Glutamatergic neuron (in vitro differentiated cells): ENCODE data around the gene ADRA2B. TPM values are rescaled to one million over a fixed set of nuclear protein-coding genes. Genes with fewer than 3 reads are reported as not detected.
"Not testable (repeated sequence)": the region's sequence is repeated elsewhere in the genome, so short reads cannot be mapped to it uniquely, and the experiment has no call there.

ENCODE experiments used
- DNase-seq: peaks from one replicate; pipeline ENCODE4 v3.0.0; 2022
- H3K27ac Mint-ChIP-seq: one replicate; pipeline ENCODE4 v1.8.0; 2020; ENCODE audit warnings: mild to moderate bottlenecking, mixed read lengths, inconsistent platforms; ENCODE audit not compliant: unreplicated experiment
- H3K27me3 Mint-ChIP-seq: one replicate; pipeline ENCODE4 v1.8.0; 2020; ENCODE audit warnings: mild to moderate bottlenecking, moderate library complexity, mixed read lengths, inconsistent platforms; ENCODE audit not compliant: unreplicated experiment
- H3K36me3 Mint-ChIP-seq: one replicate; pipeline ENCODE4 v1.8.0; 2020; ENCODE audit warnings: mild to moderate bottlenecking, mixed read lengths, inconsistent platforms; ENCODE audit not compliant: unreplicated experiment
- H3K4me1 Mint-ChIP-seq: one replicate; pipeline ENCODE4 v1.8.0; 2020; ENCODE audit warnings: mild to moderate bottlenecking, low read depth, mixed read lengths, inconsistent platforms; ENCODE audit not compliant: unreplicated experiment
- H3K4me3 Mint-ChIP-seq: one replicate; pipeline ENCODE4 v1.8.0; 2020; ENCODE audit warnings: mild to moderate bottlenecking, mixed read lengths, inconsistent platforms; ENCODE audit not compliant: unreplicated experiment
- H3K9me3 Mint-ChIP-seq: one replicate; pipeline ENCODE4 v1.8.0; 2020; ENCODE audit warnings: mild to moderate bottlenecking, moderate library complexity, mixed read lengths, inconsistent platforms; ENCODE audit not compliant: unreplicated experiment
- total RNA-seq: library from RNA; stranded (reverse); fragmentation: NEBNext Ultra II Directional; extraction: Animal tissue kit (Norgen Biotek cat#: 25700); gene quantifications from one replicate; pipeline ENCODE4 v1.2.1, GENCODE V29; 2021; ENCODE audit not compliant: unreplicated experiment
- TF ChIP-seq, protein P1 (sequence below): fragments of 200-600 bp; sonication (generic); IDR thresholded peaks from one replicate; pipeline ENCODE4 v1.5.0; 2021; ENCODE audit not compliant: partially characterized antibody, unreplicated experiment

The ADRA2B gene
- total RNA-seq, 1 donor from 2014 or later = 0.91 TPM

DNA sequence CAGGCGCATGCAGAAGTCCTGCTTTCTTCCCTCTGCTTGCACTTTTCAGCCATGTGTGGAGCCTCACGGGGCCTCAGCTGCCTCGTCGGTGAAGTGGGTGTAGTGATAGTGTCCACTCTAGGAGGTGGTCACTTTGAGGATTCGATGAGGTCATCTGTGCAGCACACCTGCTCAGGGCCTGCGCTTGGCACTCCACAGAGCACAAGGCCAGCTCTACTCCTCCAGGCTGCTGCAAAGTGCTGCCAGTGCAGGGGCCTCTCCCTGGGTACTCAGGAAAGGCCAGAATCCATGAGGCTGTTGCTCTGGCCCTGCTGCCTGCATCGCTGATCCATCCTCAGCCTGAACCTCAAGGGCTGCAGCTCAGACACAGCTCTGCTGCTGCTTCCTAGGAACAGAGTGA is 49.9 kb downstream of the ADRA2B start:
- H3K9me3 Mint-ChIP-seq, H3K27me3 Mint-ChIP-seq, H3K27ac Mint-ChIP-seq, H3K36me3 Mint-ChIP-seq, DNase-seq, H3K4me3 Mint-ChIP-seq: not testable (repeated sequence)
- H3K4me1 Mint-ChIP-seq = peaks cover 13% of the 10 kb centered on the region

DNA sequence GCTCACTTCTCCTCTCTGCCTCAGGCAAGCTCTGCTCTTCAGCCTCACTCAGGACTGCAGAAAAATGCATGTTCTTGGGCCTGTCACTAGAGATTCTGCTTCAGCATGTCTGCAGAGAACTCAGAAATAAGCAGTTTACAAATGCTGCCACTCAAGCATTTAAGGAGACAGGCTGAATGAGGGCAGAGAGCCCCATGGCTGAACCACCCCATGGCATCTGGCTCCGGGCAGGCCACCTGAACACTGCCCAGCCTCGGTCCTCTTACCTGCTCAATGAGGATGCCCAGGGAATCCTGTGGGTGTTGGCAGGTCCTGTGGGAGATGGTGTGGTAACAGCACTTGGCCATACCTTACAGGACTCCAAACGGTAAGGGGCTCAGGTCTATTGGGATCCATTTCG is 50.4 kb downstream of the ADRA2B start:
- peaks cover 13% of the 10 kb centered on the region for H3K4me1 Mint-ChIP-seq
- H3K9me3 Mint-ChIP-seq, H3K27ac Mint-ChIP-seq, H3K36me3 Mint-ChIP-seq, H3K4me3 Mint-ChIP-seq, H3K27me3 Mint-ChIP-seq, DNase-seq: not testable (repeated sequence)

DNA sequence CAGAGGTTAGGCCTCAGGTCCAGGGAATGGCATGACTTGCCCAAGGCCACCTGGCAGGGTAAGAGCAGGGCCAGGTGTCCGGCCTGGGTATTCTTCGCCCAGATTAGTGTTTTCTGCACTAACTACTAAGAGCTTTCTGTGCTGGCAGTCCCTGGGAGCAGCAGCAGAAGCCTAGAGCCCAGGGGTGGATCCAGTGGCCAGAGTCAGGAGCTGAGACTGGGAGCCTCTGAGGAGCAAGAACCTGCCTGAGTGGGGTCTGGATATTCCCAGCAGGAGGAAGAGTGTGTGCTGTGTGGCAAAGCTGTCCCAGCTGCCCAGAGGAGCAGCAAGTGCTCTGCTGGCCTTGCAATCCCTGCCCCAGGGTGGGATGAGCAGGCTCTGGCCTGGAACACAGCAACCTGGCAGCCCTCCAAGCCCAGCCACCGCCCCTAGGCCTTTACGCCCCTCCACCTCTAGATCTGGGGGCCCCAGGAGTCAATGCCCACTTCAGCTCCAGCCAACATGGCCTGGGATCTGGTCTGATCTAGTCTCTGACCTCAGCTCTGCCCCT is 50.9 kb downstream of the ADRA2B start:
- no peak for DNase-seq
- TF ChIP-seq, protein P1, sequence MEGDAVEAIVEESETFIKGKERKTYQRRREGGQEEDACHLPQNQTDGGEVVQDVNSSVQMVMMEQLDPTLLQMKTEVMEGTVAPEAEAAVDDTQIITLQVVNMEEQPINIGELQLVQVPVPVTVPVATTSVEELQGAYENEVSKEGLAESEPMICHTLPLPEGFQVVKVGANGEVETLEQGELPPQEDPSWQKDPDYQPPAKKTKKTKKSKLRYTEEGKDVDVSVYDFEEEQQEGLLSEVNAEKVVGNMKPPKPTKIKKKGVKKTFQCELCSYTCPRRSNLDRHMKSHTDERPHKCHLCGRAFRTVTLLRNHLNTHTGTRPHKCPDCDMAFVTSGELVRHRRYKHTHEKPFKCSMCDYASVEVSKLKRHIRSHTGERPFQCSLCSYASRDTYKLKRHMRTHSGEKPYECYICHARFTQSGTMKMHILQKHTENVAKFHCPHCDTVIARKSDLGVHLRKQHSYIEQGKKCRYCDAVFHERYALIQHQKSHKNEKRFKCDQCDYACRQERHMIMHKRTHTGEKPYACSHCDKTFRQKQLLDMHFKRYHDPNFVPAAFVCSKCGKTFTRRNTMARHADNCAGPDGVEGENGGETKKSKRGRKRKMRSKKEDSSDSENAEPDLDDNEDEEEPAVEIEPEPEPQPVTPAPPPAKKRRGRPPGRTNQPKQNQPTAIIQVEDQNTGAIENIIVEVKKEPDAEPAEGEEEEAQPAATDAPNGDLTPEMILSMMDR = no peak
- peaks cover 1% of the 10 kb centered on the region for H3K9me3 Mint-ChIP-seq
- no peak overlapping the region for H3K27ac Mint-ChIP-seq
- H3K36me3 Mint-ChIP-seq = peaks cover 5% of the 10 kb centered on the region
- H3K4me1 Mint-ChIP-seq = peaks cover 11% of the 10 kb centered on the region
- no peak overlapping the region for H3K4me3 Mint-ChIP-seq
- peaks cover 1% of the 10 kb centered on the region for H3K27me3 Mint-ChIP-seq

DNA sequence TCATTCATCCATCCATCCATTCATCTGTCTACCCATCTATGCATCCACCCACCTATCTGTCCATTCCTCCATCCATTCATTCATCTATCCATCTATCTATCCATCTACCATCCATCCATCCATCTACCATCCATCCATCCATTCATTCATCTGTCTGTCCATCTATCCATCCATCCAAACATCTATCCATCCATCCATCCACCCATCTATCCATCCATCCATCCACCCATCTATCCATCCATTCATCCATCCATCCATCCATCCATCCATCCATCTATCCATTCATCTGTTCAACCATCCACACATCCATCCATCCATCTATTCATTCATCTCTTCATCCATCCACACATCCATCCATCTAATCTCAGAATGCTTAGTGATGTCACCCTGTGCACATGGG is 51.6 kb downstream of the ADRA2B start:
- H3K4me3 Mint-ChIP-seq, DNase-seq, H3K27ac Mint-ChIP-seq, H3K36me3 Mint-ChIP-seq, H3K9me3 Mint-ChIP-seq, H3K27me3 Mint-ChIP-seq: not testable (repeated sequence)
- peaks cover 11% of the 10 kb centered on the region for H3K4me1 Mint-ChIP-seq

DNA sequence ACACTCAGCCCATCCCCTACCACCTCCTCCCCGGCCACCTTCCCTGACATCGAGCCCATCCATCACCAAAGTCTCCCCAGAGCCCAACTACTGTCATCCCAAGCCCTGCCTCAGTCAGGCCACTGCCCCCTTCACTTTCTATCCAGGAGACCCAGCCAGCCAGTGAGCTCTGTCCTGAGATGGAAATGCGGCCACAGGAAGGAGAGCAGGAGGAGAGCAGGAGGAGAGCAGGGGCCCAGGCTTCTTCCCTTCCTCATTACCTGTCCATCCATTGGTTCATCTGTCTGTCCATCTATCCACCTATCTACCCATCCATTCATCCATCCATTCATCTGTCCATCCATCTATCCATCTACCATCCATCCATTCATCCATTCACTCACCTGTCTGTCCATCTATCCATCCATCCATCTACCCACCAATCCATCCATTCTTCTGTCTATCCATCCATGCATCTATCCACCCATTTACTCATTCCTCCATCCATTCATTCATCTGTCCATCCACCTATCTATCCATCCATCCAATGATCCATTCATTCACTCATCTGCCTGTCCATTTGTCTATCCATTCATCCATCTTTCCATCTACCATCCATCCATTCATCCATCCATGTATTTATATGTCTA is 52.2 kb downstream of the ADRA2B start:
- not testable (repeated sequence) for H3K9me3 Mint-ChIP-seq, H3K27ac Mint-ChIP-seq, DNase-seq, H3K36me3 Mint-ChIP-seq, H3K27me3 Mint-ChIP-seq, H3K4me3 Mint-ChIP-seq
- peaks cover 11% of the 10 kb centered on the region for H3K4me1 Mint-ChIP-seq

DNA sequence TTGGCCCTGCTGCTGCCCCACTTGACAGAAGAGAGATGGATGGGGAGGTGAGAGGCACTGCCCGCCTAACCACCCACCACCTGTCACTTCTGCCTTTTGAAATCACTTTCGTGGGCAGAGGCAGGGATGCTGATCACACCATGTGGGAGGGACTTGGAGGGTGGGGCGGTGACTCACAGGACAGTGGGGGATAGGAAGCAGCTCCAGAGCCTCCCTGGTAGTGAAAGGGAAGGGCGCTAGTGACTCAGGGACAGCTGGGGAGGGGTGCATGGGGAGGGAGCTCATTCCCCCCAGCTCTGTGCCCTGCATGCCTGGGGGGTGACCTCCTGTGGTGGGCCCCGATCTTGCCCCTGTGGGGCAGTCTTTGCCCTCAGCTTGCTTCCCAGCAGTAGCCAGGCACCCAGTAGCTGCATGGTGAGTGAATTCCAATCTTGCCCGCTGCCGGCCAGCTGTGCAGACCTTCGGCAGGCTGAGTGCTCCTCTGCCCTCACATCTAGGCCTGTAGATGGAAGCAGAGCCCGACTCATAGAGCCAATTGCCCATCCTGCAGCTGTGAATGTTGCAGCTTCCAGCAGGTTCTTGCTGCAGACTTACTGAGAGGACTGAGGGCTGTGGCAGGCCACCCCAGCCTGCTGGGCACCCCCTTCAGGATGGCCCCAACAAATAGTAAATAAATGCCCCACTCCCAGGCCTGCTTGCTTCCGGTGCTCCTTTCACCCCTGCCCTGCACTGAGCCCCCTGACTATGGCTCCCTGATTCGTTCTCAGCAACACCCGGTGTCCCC is 53.1 kb downstream of the ADRA2B start:
- DNase-seq, H3K27ac Mint-ChIP-seq, H3K36me3 Mint-ChIP-seq: not testable (repeated sequence)

More for the DNA sequence above, 53.1 kb downstream of the ADRA2B start:
- not testable (repeated sequence) for H3K4me3 Mint-ChIP-seq, H3K9me3 Mint-ChIP-seq, H3K4me1 Mint-ChIP-seq, H3K27me3 Mint-ChIP-seq

Other genes with a start within 250 kb of the ADRA2B start
- gene ANKRD36C, start 124.7 kb downstream of the ADRA2B start, total RNA-seq = 75.7 TPM
- 0.47 TPM for gene GPAT2, start 81.7 kb downstream of the ADRA2B start, total RNA-seq
- not detected for gene ASTL, start 21.9 kb upstream of the ADRA2B start, total RNA-seq
- gene DUSP2, start 28.9 kb upstream of the ADRA2B start, total RNA-seq = 0.34 TPM
- 100 TPM for gene STARD7, start 92.3 kb upstream of the ADRA2B start, total RNA-seq
- 32.5 TPM for gene TMEM127, start 149.4 kb upstream of the ADRA2B start, total RNA-seq
- gene CIAO1, start 149.7 kb upstream of the ADRA2B start, total RNA-seq = 68.1 TPM
- gene SNRNP200, start 189.0 kb upstream of the ADRA2B start, total RNA-seq = 136 TPM
- gene ITPRIPL1, start 208.7 kb upstream of the ADRA2B start, total RNA-seq = 0.56 TPM
- 6.6 TPM for gene NCAPH, start 219.2 kb upstream of the ADRA2B start, total RNA-seq